Urothelium cell line (cell line): Measurements from ENCODE around the gene OIT3.

Experiments used
- DNase-seq: peaks from one replicate; pipeline ENCODE4 v3.0.0; 2011; ENCODE audit warnings: low spot score, mixed read lengths
- FAIRE-seq: peaks from 2 replicates; lab custom pipeline; 2011; peaks lifted over from hg19 to GRCh38; lab: Jason Lieb, UNC

OIT3 gene

DNA sequence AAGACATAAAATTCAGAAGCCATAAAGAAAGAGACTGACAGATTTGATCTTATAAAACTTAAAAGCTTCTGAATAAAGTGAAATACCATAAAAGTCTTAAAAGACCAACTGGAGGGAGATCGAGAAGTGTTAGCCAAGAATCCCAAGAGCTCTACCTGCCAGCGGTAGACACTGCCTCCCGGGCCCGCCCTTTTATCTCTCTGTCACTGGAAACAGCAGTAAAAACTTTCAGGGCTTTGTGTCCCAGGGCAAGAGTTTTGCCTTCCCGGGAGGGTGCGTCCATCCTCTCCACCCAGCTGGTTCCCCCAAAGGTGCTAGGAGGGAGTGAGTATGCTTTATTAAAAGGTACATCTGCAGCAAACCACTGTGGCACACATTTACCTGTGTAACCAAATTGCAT, 55.2 kb downstream of the OIT3 start:
- FAIRE-seq = no peak
- DNase-seq = no peak

DNA sequence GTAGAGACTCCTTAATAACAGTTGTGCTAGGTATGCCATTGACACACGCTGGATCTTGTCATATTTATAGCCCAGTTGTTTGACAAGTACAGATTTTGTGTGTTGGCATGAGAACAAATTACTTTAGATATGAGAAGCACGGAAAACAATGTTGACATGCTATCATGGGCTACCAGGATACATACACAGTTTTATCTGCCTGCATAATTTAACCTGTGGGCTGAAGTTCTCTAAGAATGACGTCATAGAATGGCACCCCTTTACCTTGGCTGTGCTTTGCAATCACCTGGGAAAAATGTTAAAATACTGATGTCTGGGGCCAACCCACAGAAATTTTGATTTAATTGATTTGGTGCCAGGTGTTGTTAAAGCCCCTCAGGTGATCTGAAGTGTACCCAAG, 58.2 kb downstream of the OIT3 start:
- DNase-seq (no peak), FAIRE-seq (no peak)

DNA sequence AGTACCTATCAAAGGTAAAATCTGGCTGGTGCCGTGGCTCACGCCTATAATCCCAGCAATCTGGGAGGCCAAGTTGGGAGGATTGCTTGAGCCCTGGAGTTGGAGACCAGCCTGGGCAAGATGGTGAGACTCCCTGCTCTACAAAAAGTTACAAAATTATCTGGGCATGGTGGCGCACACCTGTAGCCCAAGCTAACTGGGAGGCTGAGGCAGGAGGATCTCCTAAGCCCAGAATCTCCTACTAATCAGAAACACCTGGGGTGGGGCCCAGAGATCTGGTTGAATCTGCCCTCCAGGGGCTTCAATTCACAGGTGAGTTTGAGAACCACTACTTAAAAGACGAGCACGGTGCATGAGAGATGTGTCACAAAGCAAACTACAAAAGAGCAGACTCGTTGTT, 58.6 kb downstream of the OIT3 start:
- no peak for FAIRE-seq
- DNase-seq = no peak

DNA sequence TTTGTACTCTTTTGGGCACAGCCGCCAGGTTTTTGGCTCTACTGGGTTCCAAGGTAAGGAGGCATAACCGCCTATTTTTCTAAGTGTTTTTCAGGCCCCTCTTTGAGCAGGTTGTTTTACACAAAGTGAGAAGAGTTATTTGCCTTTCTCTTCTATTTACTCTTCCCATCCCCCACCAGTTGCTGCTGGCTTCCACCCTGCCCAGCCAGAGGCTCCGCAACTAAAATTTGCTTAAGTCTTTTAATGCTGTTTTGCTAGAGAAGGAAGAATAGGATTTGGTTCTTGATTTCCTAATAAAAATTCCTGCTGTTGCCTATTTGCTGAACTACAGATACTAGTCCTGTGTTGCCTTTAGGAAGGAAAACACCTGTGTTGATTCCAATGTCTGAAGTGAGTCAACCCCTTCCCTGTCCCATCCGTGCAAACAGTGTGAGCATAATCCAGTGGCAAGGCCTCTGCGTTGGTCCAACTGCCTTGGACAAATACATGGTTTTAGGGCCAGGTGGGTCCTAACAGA, 59.2 kb downstream of the OIT3 start:
- DNase-seq (no peak), FAIRE-seq (no peak)

DNA sequence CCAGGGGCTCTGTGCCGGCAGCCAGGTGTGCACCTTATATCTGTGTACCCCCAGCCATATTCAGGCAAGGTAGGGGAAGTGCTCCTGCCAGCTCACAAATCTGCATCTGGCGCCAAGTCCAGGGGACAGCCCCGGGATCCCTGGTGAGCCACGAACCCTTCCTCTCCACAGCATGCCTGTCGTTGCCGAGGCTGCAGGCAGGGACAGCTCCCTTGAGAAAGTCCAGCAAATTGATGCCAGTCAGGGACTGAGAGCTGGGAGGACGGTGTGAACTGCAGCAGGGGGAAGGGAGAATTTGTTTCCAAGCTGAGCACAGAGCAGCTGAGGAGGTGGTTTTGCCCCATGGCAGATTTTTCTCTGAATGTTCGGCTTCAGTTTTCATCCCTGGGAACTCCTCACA, 60.1 kb downstream of the OIT3 start:
- DNase-seq (no peak), FAIRE-seq (no peak)

GRCh38 chr10:72954230-72954595, 60.7 kb downstream of the OIT3 start:
- FAIRE-seq (no peak), DNase-seq (no peak)

GRCh38 chr10:72954596-72955554, 61.3 kb downstream of the OIT3 start, which contains the start of gene PLA2G12B:
Gene PLA2G12B (minus strand): TSS chr10:72954806. CDS start chr10:72954685, 121 bp downstream.
- FAIRE-seq = no peak
- no peak for DNase-seq

DNA sequence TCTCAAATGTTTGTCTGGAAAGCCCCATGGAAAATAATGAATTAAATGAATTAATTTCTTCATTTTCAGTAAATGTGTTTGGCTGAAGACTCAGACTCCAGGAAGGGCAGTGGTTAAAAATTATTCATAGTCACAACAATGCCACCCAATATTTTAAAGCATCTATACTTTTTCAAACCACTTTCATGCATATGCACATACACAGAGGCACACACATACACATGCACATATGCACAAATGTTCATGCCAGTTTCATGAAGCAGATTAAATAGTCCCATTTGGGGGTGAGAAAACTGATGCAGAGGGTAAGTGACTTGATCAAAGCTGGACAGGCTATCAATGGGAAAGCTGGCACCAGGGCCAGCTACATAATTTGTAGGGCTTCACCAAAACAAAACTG, 62.5 kb downstream of the OIT3 start:
- DNase-seq (no peak), FAIRE-seq (no peak)

DNA sequence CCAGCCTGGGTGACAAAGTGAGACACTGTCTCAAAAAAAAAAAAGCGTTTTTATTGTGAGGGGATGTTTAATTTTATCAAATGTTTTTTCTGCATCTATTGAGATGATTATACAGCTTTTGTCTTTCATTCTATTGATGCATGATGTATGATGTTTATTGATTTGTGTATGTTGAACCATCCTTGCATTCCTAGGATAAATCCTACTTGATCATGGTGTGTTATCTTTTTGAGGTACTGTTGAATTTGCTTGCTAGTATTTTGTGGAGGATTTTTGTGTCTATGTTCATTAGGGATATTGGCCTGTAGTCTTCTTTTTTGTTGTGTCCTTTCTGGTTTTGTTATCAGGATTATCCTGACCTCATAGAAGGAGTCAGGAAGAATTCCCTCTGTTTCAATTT, 83.3 kb downstream of the OIT3 start:
- FAIRE-seq (no peak), DNase-seq (no peak)

DNA sequence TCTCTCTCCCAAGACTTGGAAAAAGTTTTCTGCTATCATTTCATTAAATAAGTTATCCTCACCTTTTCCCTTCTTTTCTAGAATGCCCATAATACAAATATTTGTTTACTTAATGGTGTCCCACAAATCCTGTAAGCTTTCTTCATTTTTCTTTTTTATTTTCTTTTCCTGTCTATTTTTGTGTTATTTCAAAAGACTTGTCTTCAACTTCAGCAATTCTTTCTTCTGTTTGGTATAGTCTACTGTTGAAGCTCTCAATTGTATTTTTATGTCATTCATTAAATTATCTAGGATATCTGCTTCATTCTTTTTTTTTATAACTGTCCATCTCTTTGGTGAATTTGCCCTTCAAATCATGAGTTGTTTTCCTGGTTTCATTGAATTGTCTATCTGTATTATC, 86.2 kb downstream of the OIT3 start:
- DNase-seq (no peak), FAIRE-seq (no peak)

DNA sequence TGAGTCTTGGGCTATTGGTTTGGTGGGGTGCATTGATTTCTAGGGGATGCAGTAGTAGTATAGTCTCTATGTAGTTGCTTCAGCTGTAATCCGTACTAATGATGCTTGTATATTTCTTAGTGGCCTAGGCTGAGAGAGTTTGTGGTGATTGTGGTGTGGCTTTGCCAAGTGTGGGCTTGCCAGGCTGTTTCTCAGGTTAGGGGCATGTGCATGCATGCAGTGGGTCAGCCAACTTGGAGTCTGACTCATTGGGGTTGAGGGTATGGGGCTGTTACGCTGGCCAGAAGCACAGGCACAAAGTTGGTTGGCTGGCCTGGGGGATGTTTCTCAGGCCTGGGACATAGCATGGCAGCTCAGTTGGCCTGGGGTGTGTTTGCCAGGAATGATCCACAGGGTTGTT, 86.8 kb downstream of the OIT3 start:
- no peak for DNase-seq
- peak; percentile 56 for FAIRE-seq

DNA sequence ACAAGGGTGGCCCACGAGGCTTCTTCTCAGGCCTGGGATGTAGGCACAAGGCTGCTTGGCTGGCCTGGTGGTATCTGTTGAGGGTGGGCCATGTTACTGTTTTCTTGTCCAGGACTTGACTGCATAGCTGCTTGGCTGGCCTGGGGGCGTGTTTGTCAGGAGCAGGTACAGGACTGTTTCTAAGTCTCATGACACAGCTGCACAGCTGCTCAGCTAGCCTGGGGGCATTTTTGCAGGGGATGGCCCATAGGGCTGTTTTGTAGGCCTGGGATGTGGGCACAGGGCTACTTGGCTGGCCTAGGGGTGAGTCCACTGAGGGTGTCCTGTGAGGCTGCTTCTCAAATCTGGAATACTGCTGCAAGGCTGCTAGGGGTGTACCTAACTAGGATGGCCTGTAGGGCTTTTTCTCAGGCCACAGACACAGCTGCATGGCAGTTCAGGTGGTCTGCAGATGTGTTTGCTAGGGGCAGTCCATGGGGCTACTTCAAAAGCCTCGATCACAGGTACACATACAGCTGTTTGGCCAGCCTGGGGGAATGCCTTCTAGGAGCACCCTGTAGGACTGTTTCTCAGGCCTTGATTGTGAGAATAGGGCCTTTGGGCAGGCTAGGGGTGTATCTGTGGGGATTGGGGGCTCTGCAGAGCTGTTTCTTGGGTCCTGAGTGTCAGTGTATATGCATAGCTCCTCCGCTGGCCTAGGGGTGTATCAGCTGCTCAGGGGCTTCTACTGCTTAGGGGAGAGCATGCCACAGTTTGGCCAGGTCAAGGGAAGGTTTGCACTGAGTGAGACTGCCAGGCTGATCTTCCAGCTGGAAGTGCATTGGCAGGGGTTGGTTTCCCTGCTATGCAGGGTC, 87.7 kb downstream of the OIT3 start:
- DNase-seq (no peak), FAIRE-seq (peak; percentile 17)

- DNase-seq = no peak
- FAIRE-seq = peak; percentile 84
Measured at GRCh38 chr10:72981882-72982529, 88.5 kb downstream of the OIT3 start.
